AG10803 (cell line): ENCODE data around the gene NSD1.

Source experiments
- DNase-seq: peaks from one replicate; pipeline ENCODE4 v3.0.0; 2010; ENCODE audit warnings: low read depth
- H3K4me3 ChIP-seq: 2 replicates; pipeline ENCODE4 v1.5.1; 2011; ENCODE audit warnings: mild to moderate bottlenecking, low read length, control low read depth
- CTCF ChIP-seq: conservative IDR thresholded peaks from 2 replicates; pipeline ENCODE4 v1.5.1; 2011; ENCODE audit warnings: mild to moderate bottlenecking, low read length, control low read depth, inconsistent platforms

Gene NSD1

GRCh38 chr5:177269232-177269895 is 135.8 kb downstream of the NSD1 start:
- no peak for DNase-seq
- H3K4me3 ChIP-seq = no peak overlapping the region
- TF ChIP-seq CTCF = no peak

GRCh38 chr5:177269976-177270375 is 136.4 kb downstream of the NSD1 start:
- DNase-seq = no peak
- no peak for TF ChIP-seq CTCF
- no peak overlapping the region for H3K4me3 ChIP-seq

GRCh38 chr5:177270653-177271052 is 137.1 kb downstream of the NSD1 start:
- H3K4me3 ChIP-seq = no peak overlapping the region
- no peak for TF ChIP-seq CTCF
- no peak for DNase-seq

GRCh38 chr5:177271113-177271512 is 137.5 kb downstream of the NSD1 start:
- DNase-seq = no peak
- H3K4me3 ChIP-seq = no peak overlapping the region
- TF ChIP-seq CTCF = no peak

GRCh38 chr5:177275883-177276282 is 142.3 kb downstream of the NSD1 start:
- no peak overlapping the region for H3K4me3 ChIP-seq
- no peak for TF ChIP-seq CTCF
- no peak for DNase-seq

- no peak for TF ChIP-seq CTCF
- no peak for DNase-seq
- H3K4me3 ChIP-seq = no peak overlapping the region
These were observed 143.3 kb downstream of the NSD1 start for GRCh38 chr5:177276886-177277285.

- DNase-seq = no peak
- no peak for TF ChIP-seq CTCF
- H3K4me3 ChIP-seq = no peak overlapping the region
These were observed 154.6 kb downstream of the NSD1 start for GRCh38 chr5:177288191-177288590.
